DND-41 (cell line): ENCODE data around the gene UBAC1.

Source experiments
- EZH2 ChIP-seq: IDR thresholded peaks from 3 replicates; pipeline ENCODE4 v1.6.1; 2012; ENCODE audit warnings: borderline replicate concordance, low read depth, mild to moderate bottlenecking, moderate library complexity, low read length, inconsistent platforms; ENCODE audit not compliant: severe bottlenecking
- TF ChIP-seq, protein P1 (sequence below): IDR thresholded peaks from 2 replicates; pipeline ENCODE4 v1.5.1; 2012; ENCODE audit warnings: borderline replicate concordance, low read length, moderate library complexity, mild to moderate bottlenecking; ENCODE audit not compliant: poor library complexity, severe bottlenecking; ENCODE audit errors: extremely low read depth

DNA sequence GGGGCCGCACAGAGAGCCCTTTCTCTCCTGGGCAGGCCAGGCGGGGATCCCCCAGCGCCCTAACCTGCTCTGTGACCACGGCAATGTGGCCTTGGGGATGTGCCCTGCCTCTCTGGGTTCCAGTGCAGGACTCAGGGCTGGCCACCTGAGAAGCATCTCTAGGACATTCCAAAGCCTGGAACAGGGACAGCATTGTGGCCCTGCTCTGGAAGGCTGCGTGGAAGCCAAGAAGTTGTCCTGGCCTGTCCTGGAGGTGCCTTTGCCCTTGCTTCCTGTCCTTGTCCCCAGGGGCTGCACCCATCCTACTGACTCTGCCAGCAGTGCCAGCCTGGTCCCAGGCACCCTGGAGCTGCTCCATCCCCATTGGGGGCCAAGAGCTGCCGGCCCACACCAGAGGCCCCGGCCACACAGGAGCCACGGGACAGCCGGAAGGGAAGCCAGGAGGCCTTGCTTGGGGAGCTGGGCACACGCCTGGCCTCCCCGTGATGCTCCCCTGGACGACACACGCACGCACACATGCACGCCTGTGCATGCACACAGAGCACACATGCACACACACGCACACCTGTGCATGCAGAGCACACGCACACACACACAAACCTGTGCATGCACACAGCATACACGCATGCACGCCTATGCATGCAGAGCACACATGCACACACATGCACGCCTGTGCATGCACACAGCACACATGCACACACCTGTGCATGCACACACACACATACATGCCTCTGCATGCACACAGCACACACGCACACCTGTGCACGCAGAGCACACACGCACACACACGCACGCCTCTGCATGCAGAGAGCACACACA lies 33.8 kb downstream of the UBAC1 start:
- TF ChIP-seq, protein P1, sequence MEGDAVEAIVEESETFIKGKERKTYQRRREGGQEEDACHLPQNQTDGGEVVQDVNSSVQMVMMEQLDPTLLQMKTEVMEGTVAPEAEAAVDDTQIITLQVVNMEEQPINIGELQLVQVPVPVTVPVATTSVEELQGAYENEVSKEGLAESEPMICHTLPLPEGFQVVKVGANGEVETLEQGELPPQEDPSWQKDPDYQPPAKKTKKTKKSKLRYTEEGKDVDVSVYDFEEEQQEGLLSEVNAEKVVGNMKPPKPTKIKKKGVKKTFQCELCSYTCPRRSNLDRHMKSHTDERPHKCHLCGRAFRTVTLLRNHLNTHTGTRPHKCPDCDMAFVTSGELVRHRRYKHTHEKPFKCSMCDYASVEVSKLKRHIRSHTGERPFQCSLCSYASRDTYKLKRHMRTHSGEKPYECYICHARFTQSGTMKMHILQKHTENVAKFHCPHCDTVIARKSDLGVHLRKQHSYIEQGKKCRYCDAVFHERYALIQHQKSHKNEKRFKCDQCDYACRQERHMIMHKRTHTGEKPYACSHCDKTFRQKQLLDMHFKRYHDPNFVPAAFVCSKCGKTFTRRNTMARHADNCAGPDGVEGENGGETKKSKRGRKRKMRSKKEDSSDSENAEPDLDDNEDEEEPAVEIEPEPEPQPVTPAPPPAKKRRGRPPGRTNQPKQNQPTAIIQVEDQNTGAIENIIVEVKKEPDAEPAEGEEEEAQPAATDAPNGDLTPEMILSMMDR, result no peak
- TF ChIP-seq EZH2, result no peak
